Epithelial cell of esophagus (primary cell): Measurements from ENCODE around the gene MAPT.

Experiments
- DNase-seq: peaks from one replicate; pipeline ENCODE4 v3.0.0; 2010; ENCODE audit warnings: low read depth
- H3K4me3 ChIP-seq: 2 replicates; pipeline ENCODE4 v1.5.1; 2011; ENCODE audit warnings: mild to moderate bottlenecking, low read length, control low read depth
- TF ChIP-seq, protein P1 (sequence below): IDR thresholded peaks from 2 replicates; pipeline ENCODE4 v1.5.1; 2011; ENCODE audit warnings: low read depth, mild to moderate bottlenecking, low read length, control low read depth, inconsistent platforms; ENCODE audit not compliant: insufficient read depth; ENCODE audit errors: missing control alignments

The MAPT gene

DNA sequence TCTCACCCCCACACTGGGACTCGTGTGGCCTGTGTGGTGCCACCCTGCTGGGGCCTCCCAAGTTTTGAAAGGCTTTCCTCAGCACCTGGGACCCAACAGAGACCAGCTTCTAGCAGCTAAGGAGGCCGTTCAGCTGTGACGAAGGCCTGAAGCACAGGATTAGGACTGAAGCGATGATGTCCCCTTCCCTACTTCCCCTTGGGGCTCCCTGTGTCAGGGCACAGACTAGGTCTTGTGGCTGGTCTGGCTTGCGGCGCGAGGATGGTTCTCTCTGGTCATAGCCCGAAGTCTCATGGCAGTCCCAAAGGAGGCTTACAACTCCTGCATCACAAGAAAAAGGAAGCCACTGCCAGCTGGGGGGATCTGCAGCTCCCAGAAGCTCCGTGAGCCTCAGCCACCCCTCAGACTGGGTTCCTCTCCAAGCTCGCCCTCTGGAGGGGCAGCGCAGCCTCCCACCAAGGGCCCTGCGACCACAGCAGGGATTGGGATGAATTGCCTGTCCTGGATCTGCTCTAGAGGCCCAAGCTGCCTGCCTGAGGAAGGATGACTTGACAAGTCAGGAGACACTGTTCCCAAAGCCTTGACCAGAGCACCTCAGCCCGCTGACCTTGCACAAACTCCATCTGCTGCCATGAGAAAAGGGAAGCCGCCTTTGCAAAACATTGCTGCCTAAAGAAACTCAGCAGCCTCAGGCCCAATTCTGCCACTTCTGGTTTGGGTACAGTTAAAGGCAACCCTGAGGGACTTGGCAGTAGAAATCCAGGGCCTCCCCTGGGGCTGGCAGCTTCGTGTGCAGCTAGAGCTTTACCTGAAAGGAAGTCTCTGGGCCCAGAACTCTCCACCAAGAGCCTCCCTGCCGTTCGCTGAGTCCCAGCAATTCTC is 132.1 kb downstream of the MAPT start:
- TF ChIP-seq, protein P1, sequence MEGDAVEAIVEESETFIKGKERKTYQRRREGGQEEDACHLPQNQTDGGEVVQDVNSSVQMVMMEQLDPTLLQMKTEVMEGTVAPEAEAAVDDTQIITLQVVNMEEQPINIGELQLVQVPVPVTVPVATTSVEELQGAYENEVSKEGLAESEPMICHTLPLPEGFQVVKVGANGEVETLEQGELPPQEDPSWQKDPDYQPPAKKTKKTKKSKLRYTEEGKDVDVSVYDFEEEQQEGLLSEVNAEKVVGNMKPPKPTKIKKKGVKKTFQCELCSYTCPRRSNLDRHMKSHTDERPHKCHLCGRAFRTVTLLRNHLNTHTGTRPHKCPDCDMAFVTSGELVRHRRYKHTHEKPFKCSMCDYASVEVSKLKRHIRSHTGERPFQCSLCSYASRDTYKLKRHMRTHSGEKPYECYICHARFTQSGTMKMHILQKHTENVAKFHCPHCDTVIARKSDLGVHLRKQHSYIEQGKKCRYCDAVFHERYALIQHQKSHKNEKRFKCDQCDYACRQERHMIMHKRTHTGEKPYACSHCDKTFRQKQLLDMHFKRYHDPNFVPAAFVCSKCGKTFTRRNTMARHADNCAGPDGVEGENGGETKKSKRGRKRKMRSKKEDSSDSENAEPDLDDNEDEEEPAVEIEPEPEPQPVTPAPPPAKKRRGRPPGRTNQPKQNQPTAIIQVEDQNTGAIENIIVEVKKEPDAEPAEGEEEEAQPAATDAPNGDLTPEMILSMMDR: no peak
- no peak overlapping the region for H3K4me3 ChIP-seq
- no peak for DNase-seq

DNA sequence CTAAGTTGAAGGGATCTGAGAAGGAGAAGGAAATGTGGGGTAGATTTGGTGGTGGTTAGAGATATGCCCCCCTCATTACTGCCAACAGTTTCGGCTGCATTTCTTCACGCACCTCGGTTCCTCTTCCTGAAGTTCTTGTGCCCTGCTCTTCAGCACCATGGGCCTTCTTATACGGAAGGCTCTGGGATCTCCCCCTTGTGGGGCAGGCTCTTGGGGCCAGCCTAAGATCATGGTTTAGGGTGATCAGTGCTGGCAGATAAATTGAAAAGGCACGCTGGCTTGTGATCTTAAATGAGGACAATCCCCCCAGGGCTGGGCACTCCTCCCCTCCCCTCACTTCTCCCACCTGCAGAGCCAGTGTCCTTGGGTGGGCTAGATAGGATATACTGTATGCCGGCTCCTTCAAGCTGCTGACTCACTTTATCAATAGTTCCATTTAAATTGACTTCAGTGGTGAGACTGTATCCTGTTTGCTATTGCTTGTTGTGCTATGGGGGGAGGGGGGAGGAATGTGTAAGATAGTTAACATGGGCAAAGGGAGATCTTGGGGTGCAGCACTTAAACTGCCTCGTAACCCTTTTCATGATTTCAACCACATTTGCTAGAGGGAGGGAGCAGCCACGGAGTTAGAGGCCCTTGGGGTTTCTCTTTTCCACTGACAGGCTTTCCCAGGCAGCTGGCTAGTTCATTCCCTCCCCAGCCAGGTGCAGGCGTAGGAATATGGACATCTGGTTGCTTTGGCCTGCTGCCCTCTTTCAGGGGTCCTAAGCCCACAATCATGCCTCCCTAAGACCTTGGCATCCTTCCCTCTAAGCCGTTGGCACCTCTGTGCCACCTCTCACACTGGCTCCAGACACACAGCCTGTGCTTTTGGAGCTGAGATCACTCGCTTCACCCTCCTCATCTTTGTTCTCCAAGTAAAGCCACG is 133.0 kb downstream of the MAPT start:
- TF ChIP-seq, protein P1: no peak
- DNase-seq: no peak
- no peak overlapping the region for H3K4me3 ChIP-seq

DNA sequence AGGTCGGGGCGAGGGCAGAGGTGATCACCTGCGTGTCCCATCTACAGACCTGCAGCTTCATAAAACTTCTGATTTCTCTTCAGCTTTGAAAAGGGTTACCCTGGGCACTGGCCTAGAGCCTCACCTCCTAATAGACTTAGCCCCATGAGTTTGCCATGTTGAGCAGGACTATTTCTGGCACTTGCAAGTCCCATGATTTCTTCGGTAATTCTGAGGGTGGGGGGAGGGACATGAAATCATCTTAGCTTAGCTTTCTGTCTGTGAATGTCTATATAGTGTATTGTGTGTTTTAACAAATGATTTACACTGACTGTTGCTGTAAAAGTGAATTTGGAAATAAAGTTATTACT is 133.6 kb downstream of the MAPT start:
- no peak for DNase-seq
- TF ChIP-seq, protein P1: no peak
- no peak overlapping the region for H3K4me3 ChIP-seq

DNA sequence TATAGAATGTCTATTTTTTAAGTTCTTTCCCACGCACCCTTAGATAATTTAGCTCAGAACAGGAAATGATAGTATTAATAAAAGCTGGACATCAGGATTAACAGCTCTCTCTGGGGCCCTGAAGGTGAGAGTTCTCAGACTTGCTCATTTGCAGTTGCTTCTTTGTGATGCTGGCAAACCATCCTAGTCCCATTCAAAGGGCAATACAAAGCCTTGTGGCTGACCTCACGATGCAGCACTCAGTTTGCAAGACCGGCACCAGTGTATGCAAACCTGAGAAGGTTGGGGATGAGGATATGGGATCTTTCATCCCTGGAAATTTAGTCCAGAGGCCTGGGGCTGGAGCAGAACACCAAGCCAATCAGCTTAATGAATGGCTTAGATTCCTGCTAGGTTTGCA is 134.0 kb downstream of the MAPT start:
- DNase-seq: no peak
- TF ChIP-seq, protein P1: no peak
- H3K4me3 ChIP-seq: no peak overlapping the region

DNA sequence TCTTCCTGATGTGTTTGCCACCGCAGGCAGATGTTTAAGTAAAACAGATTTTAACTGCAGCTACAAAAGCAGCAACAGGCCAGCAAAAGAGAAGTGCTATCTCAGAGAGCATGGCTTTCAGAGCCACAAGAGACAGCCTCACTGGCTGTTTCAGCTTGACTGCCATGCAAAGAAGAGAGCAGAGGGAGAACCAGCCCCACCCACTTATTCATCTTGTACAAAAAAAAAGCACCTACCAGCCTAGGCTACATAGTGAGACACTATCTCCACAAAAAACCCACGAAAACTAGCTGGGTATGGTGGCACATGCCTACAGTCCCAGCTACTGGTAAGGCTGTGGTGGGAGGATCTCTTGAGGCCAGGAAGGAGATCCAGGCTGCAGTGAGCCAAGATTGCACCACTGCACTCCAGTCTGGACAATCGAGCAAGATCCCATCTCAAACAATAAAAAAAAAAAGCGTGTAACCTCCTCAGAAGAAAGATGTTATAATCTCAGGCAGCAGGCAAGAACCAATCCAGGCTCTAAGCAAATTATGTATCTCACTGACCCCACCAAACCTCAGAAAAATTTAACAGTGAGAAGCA is 134.7 kb downstream of the MAPT start:
- TF ChIP-seq, protein P1: no peak
- no peak overlapping the region for H3K4me3 ChIP-seq
- DNase-seq: no peak

DNA sequence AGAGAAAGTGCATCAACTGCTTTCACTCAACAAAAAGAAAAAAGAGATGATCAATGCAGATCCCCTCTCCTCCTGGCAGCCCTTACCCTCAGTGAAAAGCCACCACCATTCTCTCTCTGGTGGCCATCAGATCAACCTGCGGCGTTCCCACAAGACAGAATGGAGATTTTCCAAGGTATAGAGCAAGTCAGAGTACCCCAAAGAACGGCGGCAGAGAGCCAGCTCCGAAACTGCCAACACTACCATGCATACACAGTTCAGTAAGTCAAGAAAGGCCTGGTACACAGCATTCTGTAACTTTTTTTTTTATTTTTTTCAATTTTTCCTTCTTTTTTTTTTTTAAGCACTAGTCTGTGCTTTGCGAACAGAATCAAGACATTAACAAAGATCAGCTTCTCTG is 135.3 kb downstream of the MAPT start:
- H3K4me3 ChIP-seq: no peak overlapping the region
- TF ChIP-seq, protein P1: no peak
- DNase-seq: no peak
